GM19193 (cell line): ENCODE results near the gene ANKRD27.

Experiments
- POLR2A ChIP-seq: IDR thresholded peaks from 4 replicates; pipeline ENCODE4 v1.6.1; 2011; ENCODE audit not compliant: insufficient read depth, insufficient read length; ENCODE audit errors: extremely low read depth

The ANKRD27 gene

GRCh38 chr19:32674931-32675719, at the start of gene ANKRD27:
Gene ANKRD27, minus strand, starts transcription at chr19:32675180. Its CDS starts 16,165 bp downstream, at chr19:32659015.
- peak; percentile 67 for TF ChIP-seq POLR2A

DNA sequence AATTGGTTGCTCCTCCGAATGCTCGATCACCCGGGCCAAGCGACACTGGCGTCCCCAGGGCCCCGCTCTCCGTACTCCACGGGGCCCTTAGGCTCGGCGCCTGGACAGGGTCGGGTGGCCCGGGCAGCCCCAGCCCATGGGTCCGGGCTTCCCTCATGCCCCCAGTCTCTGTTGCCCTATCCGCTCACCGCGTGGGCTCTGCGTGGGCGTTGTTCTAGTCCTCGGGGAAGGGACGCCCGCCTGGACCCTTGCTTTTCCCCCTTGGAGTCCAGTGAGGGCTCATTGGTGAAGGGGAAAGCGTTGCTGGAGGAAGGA, 45.9 kb upstream of the ANKRD27 start:
- no peak for TF ChIP-seq POLR2A

DNA sequence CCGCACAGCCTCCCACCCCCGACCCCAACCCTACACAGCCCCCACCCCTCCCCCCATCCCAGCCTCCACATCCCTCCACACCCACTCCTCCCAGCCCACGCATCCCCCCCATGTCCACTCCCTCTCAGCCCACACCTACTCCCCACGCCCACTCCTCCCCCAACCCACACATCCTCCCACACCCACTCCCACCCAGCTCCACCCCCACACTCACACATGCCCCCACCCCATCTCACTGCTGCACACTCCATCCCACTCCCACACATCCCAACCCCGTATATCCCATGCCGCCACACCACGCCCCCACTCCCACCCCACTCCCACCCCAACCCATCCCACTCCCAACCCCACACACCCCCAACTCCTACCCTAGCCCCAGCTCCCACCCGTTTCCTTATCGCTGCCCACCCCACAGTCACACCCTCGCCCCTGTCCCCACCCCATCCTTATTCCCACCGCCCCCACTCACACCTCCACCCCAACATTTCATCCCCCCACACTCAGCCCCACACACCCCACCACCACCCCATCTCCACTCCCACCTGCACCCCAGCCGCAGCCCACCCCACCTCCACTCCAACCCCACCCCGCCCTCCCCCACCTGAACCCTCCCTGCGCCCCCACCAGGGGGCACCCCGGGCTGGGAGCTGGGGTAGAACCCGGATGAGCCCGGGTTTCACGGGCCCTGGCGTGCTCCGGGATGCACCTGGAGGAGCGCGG, 45.4 kb upstream of the ANKRD27 start:
- TF ChIP-seq POLR2A, result no peak

GRCh38 chr19:32719611-32720059, 44.7 kb upstream of the ANKRD27 start, which contains the start of gene TDRD12:
Gene TDRD12, plus strand, starts transcription at chr19:32719767. Its CDS starts 306 bp downstream, at chr19:32720073.
- no peak for TF ChIP-seq POLR2A

DNA sequence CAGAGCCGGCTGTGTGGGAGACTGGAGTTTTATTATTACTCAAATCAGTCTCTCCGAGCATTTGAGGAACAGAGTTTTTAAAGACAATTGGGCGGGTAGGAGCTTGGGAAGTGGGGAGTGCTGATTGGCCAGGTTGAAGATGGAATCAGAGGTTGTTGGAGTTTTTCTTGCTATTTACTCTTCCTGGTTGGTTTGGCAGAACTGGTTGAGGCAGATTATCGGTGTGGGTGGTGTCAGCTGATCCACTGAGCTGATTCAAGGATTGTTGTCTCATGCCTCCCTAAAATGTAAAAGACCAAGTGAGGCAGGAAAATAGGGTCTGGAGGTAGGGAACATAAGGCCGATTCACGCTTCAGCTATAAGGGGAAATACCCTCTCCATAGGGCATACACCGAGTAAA, 43.3 kb upstream of the ANKRD27 start:
- TF ChIP-seq POLR2A, result no peak

DNA sequence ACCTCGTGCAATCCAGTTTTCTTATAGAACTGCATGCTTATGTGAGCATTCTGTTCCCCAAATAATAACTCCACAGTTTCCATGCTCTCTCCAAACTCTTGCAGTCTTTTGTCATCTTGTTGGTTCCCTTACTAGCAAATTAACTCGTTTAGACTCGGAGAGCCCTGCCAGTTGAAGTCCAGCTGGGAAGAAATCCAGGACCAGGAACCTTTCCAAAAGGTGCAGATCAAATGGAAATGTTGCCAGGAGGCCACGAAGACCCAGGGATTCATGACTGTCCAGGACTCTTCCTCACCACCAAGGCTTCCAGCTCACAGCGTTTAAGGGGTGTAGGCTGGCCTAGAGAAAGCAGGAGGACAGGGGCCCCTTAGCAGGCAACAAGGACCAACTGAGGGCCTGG, 42.5 kb upstream of the ANKRD27 start:
- TF ChIP-seq POLR2A, result no peak

GRCh38 chr19:32711747-32712146, 36.8 kb upstream of the ANKRD27 start:
- no peak for TF ChIP-seq POLR2A

DNA sequence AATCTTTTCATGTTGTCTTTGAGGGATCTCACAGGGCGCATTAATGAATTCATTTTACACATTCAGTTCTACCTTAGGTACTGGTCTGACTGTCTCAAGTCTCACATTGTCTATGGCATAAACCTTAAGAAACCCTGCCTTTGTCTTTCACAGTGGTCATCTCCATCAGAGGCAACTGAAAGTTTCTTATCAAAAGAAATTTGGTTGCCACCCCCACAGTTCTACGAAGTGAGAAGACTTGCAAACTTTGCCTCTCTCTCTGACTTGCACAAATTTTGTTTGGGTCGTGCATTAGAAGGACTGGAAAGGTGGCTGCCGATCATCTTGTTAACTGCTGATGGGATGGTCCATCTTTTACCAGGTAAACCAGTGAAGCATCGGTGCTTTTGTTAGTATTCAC, 34.1 kb upstream of the ANKRD27 start:
- no peak for TF ChIP-seq POLR2A

- TF ChIP-seq POLR2A, result no peak
Observed at GRCh38 chr19:32708457-32708856, 33.5 kb upstream of the ANKRD27 start.

DNA sequence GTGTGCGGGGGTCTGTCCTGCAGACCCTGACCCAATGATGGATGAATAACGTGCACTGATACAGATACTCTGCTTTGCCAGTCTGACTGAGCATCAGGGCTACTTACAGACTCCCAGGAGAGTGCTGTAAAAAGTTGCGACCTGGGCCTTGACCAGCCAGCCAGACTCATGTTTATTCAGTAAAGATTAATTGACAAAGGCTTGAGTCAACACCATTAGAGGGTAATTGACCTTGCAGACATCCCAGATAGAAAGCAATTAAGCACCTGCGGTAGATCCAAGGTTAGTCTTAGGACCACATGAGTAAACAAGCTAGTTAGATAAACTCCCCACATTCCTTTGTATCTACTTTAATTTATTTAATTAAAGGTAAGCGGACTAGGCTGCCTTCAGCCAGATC, 27.0 kb upstream of the ANKRD27 start:
- TF ChIP-seq POLR2A, result no peak

GRCh38 chr19:32693151-32694108, 18.4 kb upstream of the ANKRD27 start:
- TF ChIP-seq POLR2A, result peak; percentile 38

DNA sequence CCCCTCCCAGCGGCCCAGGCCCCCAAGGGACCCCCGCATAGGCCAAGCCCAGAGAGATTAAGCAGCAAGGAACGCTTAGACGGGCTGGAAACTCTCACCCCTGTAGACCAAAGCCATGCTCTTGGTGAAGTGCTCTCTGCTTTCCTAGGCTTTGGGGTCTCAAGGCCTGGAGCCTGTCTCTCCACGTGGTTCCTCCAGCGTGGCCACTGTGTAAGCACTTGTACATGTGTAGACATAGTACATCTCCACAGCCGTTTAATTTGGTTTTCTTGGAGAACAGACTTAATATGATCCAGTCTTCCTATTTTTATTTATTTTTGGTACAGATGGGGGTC, 17.7 kb upstream of the ANKRD27 start:
- TF ChIP-seq POLR2A, result no peak

DNA sequence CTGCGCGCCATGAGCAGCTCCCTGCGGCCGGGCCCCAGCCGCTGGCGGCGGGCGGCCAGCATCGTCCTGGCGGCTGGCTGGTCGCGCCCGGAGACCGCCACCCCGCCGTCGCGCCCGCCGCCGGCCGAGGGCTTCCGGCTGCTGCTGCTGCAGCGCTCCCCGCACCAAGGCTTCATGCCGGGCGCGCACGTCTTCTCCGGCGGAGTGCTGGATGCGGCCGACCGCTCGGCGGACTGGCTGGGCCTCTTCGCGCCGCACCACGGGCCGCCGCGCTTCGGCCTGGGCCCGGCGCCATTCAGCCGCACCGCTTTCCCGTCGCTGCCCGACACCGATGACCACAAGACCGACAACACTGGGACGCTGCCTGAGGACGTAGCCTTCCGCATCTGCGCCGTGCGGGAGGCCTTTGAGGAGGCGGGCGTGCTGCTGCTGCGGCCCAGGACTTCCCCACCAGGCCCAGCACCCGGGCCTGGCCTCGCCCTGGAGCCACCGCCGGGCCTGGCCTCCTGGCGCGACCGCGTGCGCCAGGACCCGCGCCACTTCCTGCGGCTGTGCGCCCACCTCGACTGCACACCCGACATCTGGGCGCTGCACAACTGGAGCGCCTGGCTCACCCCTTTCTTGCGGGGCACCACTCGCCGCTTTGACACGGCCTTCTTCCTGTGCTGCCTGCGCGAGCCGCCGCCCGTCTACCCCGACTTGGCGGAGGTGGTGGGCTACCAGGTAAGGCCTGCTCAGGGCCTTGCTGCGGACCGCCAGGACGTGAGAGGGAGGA, 17.2 kb upstream of the ANKRD27 start:
- peak; percentile 46 for TF ChIP-seq POLR2A

DNA sequence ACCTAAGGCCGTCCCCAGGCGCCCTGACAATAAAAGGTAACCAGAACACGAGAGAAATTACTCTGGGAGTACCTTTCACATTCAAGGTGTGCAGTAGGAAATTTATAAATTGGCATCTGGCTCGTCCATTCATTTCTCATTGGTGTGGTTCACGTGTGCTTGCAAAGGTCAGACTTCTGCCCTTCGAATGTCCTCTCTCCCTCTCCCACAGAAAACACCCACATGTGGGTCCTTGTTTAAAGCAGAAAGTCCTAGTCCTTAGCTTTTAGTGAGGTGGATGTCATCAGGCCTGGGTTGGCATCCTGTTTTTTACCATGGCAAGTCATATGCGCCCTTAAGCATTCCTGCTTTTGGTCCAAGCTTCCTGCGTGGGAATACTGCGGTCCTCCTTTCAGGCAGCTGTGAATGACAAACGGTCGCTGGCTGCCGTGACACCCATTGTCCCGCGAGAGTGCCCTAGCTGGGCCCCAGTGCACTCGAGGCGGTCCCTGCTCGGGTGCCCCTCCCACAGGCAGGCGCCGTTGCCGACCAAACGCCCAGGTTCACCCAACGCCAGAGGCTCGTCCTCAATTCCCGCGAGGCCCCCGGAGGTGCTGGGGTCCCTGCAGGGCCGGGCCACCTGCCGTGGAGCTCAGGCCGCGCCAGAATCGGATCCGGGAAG, 16.4 kb upstream of the ANKRD27 start, which contains the start of gene NUDT19:
NUDT19 (plus strand) TSS at position 531 of the 661 bp plus-strand sequence. CDS start 140 bp downstream, outside the sequence.
- TF ChIP-seq POLR2A, result peak; percentile 89
